Activated T-helper 1 cell treated with anti-CD3 and anti-CD28 coated beads, Interleukin-12 subunit alpha, Interleukin-12 subunit beta, Interleukin-2, Interleukin-4 antibody, amounts not matched to agents 30 ng/mL and 10 ng/mL and 1 ng/mL, durations not matched to agents 14 hours and 24 hours and 36 hours (primary cell): ENCODE data around the gene PAQR4. TPM values are rescaled to one million over a fixed set of nuclear protein-coding genes. Genes with fewer than 3 reads are reported as not detected.
A peak's percentile ranks its signal among the peaks of the same experiment; 100 is the strongest.

Experiments
- DNase-seq: peaks from one replicate; pipeline ENCODE4 v3.0.0; 2021; ENCODE audit warnings: low spot score
- H3K27ac Mint-ChIP-seq: one replicate; pipeline ENCODE4 v1.8.0; 2021; ENCODE audit warnings: mild to moderate bottlenecking, mixed read lengths
- H3K27me3 Mint-ChIP-seq: one replicate; pipeline ENCODE4 v1.8.0; 2022; ENCODE audit warnings: mild to moderate bottlenecking, moderate library complexity, mixed read lengths; ENCODE audit not compliant: insufficient read depth
- H3K36me3 Mint-ChIP-seq: one replicate; pipeline ENCODE4 v1.8.0; 2021; ENCODE audit warnings: low read depth, mixed read lengths
- H3K4me1 Mint-ChIP-seq: one replicate; pipeline ENCODE4 v1.8.0; 2021; ENCODE audit warnings: low read depth, mixed read lengths
- H3K4me3 Mint-ChIP-seq: one replicate; pipeline ENCODE4 v1.8.0; 2021; ENCODE audit warnings: mild to moderate bottlenecking, moderate library complexity, mixed read lengths
- H3K9me3 Mint-ChIP-seq: one replicate; pipeline ENCODE4 v1.8.0; 2021; ENCODE audit warnings: mixed read lengths
- intact Hi-C: fragments of 100-400 bp; cut with micrococcal nuclease; formaldehyde crosslinking; loops from one replicate; pipeline ENCODE4 v1.15.1; 2024
- total RNA-seq: library from RNA; stranded (reverse); gene quantifications from 2 replicates; pipeline ENCODE4 v1.2.3, GENCODE V29; 2022

The PAQR4 gene
- total RNA-seq, 1 donor from 2014 or later: 40.1 TPM

GRCh38 chr16:3009568-3010390 is 40.6 kb downstream of the PAQR4 start:
- H3K4me3 Mint-ChIP-seq: no peak overlapping the region
- intact Hi-C loops: no loop called here
- H3K36me3 Mint-ChIP-seq: no peaks in the 10 kb centered on the region
- H3K27ac Mint-ChIP-seq: no peak overlapping the region
- H3K27me3 Mint-ChIP-seq: peaks cover 9% of the 10 kb centered on the region
- no peak for DNase-seq
- H3K9me3 Mint-ChIP-seq: no peaks in the 10 kb centered on the region
- H3K4me1 Mint-ChIP-seq: peaks cover 24% of the 10 kb centered on the region

GRCh38 chr16:3010510-3010909 is 41.4 kb downstream of the PAQR4 start:
- H3K27ac Mint-ChIP-seq: no peak overlapping the region
- no peaks in the 10 kb centered on the region for H3K9me3 Mint-ChIP-seq
- intact Hi-C loops: no loop called here
- no peaks in the 10 kb centered on the region for H3K36me3 Mint-ChIP-seq
- H3K4me1 Mint-ChIP-seq: peaks cover 24% of the 10 kb centered on the region
- no peak for DNase-seq
- peaks cover 5% of the 10 kb centered on the region for H3K27me3 Mint-ChIP-seq
- no peak overlapping the region for H3K4me3 Mint-ChIP-seq

- H3K4me3 Mint-ChIP-seq: no peak overlapping the region
- no peaks in the 10 kb centered on the region for H3K9me3 Mint-ChIP-seq
- peaks cover 17% of the 10 kb centered on the region for H3K4me1 Mint-ChIP-seq
- no peak overlapping the region for H3K27ac Mint-ChIP-seq
- no peaks in the 10 kb centered on the region for H3K36me3 Mint-ChIP-seq
- H3K27me3 Mint-ChIP-seq: peaks cover 10% of the 10 kb centered on the region
- no peak for DNase-seq
- intact Hi-C loops: no loop called here
Measured at GRCh38 chr16:3012246-3012645, 43.1 kb downstream of the PAQR4 start.

- no peaks in the 10 kb centered on the region for H3K9me3 Mint-ChIP-seq
- no peaks in the 10 kb centered on the region for H3K36me3 Mint-ChIP-seq
- peaks cover 11% of the 10 kb centered on the region for H3K27me3 Mint-ChIP-seq
- H3K27ac Mint-ChIP-seq: no peak within 1 kb of the TSS
- no peak for DNase-seq
- H3K4me3 Mint-ChIP-seq: no peak within 1 kb of the TSS
- H3K4me1 Mint-ChIP-seq: peaks cover 10% of the 10 kb centered on the region
- intact Hi-C loops: no loop called here
Measured at GRCh38 chr16:3012828-3013420, 43.8 kb downstream of the PAQR4 start, which contains the start of gene CLDN9. CLDN9 (plus strand) TSS chr16:3012923; CDS start chr16:3013363, 440 bp downstream.

GRCh38 chr16:3013491-3013951 is 44.4 kb downstream of the PAQR4 start:
- intact Hi-C loops: no loop called here
- no peaks in the 10 kb centered on the region for H3K9me3 Mint-ChIP-seq
- no peak for DNase-seq
- peaks cover 4% of the 10 kb centered on the region for H3K4me1 Mint-ChIP-seq
- no peaks in the 10 kb centered on the region for H3K36me3 Mint-ChIP-seq
- no peak overlapping the region for H3K27ac Mint-ChIP-seq
- no peak overlapping the region for H3K4me3 Mint-ChIP-seq
- H3K27me3 Mint-ChIP-seq: peaks cover 16% of the 10 kb centered on the region

GRCh38 chr16:3013998-3014690 is 45.0 kb downstream of the PAQR4 start:
- peaks cover 16% of the 10 kb centered on the region for H3K27me3 Mint-ChIP-seq
- no peak overlapping the region for H3K27ac Mint-ChIP-seq
- H3K36me3 Mint-ChIP-seq: no peaks in the 10 kb centered on the region
- no peaks in the 10 kb centered on the region for H3K9me3 Mint-ChIP-seq
- no peak for DNase-seq
- H3K4me1 Mint-ChIP-seq: no peaks in the 10 kb centered on the region
- intact Hi-C loops: no loop called here
- H3K4me3 Mint-ChIP-seq: no peak overlapping the region

GRCh38 chr16:3014971-3015370 is 45.8 kb downstream of the PAQR4 start:
- peaks cover 3% of the 10 kb centered on the region for H3K4me1 Mint-ChIP-seq
- H3K36me3 Mint-ChIP-seq: no peaks in the 10 kb centered on the region
- H3K27me3 Mint-ChIP-seq: peaks cover 16% of the 10 kb centered on the region

GRCh38 chr16:3015865-3016521 is 46.8 kb downstream of the PAQR4 start:
- H3K9me3 Mint-ChIP-seq: no peaks in the 10 kb centered on the region
- intact Hi-C loops: no loop called here
- no peaks in the 10 kb centered on the region for H3K36me3 Mint-ChIP-seq
- H3K27me3 Mint-ChIP-seq: peaks cover 16% of the 10 kb centered on the region
- DNase-seq: no peak
- no peak overlapping the region for H3K27ac Mint-ChIP-seq
- H3K4me1 Mint-ChIP-seq: peaks cover 5% of the 10 kb centered on the region
- no peak overlapping the region for H3K4me3 Mint-ChIP-seq

More at GRCh38 chr16:3014971-3015370, 45.8 kb downstream of the PAQR4 start:
- Mint-ChIP-seq H3K4me3 (no peak overlapping the region), H3K27ac (no peak overlapping the region), H3K9me3 (no peaks in the 10 kb centered on the region)
- no peak for DNase-seq
- intact Hi-C loops: no loop called here

- no peaks in the 10 kb centered on the region for H3K9me3 Mint-ChIP-seq
- no peaks in the 10 kb centered on the region for H3K36me3 Mint-ChIP-seq
- H3K27me3 Mint-ChIP-seq: peaks cover 16% of the 10 kb centered on the region
- peaks cover 17% of the 10 kb centered on the region for H3K4me1 Mint-ChIP-seq
- intact Hi-C loops: no loop called here
- H3K27ac Mint-ChIP-seq: no peak overlapping the region
- DNase-seq: no peak
- H3K4me3 Mint-ChIP-seq: no peak overlapping the region
Measured at GRCh38 chr16:3017344-3017743, 48.2 kb downstream of the PAQR4 start.

GRCh38 chr16:3017794-3018506 is 48.8 kb downstream of the PAQR4 start, which contains the start of gene CLDN6:
CLDN6 (minus strand) TSS chr16:3018183; CDS start chr16:3016021, 2,162 bp downstream.
- Mint-ChIP-seq H3K36me3 (no peaks in the 10 kb centered on the region), H3K27me3 (peaks cover 16% of the 10 kb centered on the region), H3K9me3 (no peaks in the 10 kb centered on the region), H3K4me3 (no peak within 1 kb of the TSS), H3K4me1 (peaks cover 23% of the 10 kb centered on the region), H3K27ac (peak within 1 kb of the TSS; percentile 61)
- intact Hi-C loops: no loop called here
- DNase-seq: no peak

- Mint-ChIP-seq H3K9me3 (no peaks in the 10 kb centered on the region), H3K4me1 (peaks cover 35% of the 10 kb centered on the region), H3K36me3 (peaks cover 2% of the 10 kb centered on the region), H3K4me3 (peak overlapping the region; percentile 90), H3K27me3 (peaks cover 16% of the 10 kb centered on the region), H3K27ac (peak overlapping the region; percentile 83)
- intact Hi-C loops: loop anchor here (1.0 kb wide), 2 partner anchors 9 to 16 kb away; no protein-coding TSS in a partner anchor
- no peak for DNase-seq
Measured at GRCh38 chr16:3019594-3020246, 50.6 kb downstream of the PAQR4 start.
